H1 (cell line): ENCODE data around the gene CTNNA3. TPM values are rescaled to one million over a fixed set of nuclear protein-coding genes. Genes with fewer than 3 reads are reported as not detected.

Experiments
- EZH2 ChIP-seq: fragments of 200-600 bp; sonication (generic); IDR thresholded peaks from 2 replicates; pipeline ENCODE4 v1.7.1; 2012; ENCODE audit warnings: low read depth, mild to moderate bottlenecking, moderate library complexity, low read length, inconsistent platforms; ENCODE audit not compliant: severe bottlenecking
- HDAC2 ChIP-seq, 2 experiments: fragments of 300-600 bp in 1 of 2; sonication (generic) in 1 of 2; IDR thresholded peaks; 2 replicates each; pipeline ENCODE4 v1.6.1; 2011 to 2012; ENCODE audit warnings: low read depth in 2 of 2, low read length in 2 of 2, mild to moderate bottlenecking in 2 of 2, moderate library complexity in 2 of 2, borderline replicate concordance in 1 of 2, inconsistent platforms in 1 of 2
- JUN ChIP-seq: IDR thresholded peaks from 2 replicates; pipeline ENCODE4 v1.6.1; 2011; ENCODE audit warnings: low read depth, mild to moderate bottlenecking, improper control_type of control experiment, low read length
- KDM1A ChIP-seq: fragments of 200-600, 300-600 bp; sonication (generic); IDR thresholded peaks from 2 replicates; pipeline ENCODE4 v1.7.1; 2016; ENCODE audit warnings: mild to moderate bottlenecking, low read length, borderline replicate concordance
- TAF7 ChIP-seq: optimal IDR thresholded peaks from 2 replicates; pipeline ENCODE3; 2011; ENCODE audit warnings: low read depth, mild to moderate bottlenecking, inconsistent platforms, low read length, moderate library complexity, borderline replicate concordance
- polyA plus RNA-seq, 7 experiments: library from polyadenylated mRNA; depleted of rRNA in 3 of 7; stranded (reverse) in 5 of 7; unstranded in 2 of 7; fragments of >200 nt in 5 of 7; fragments of 200-250 nt in 2 of 7; gene quantifications; 1 replicate in 5 of 7; 2 replicates in 1 of 7; 4 replicates in 1 of 7; pipeline versions ENCODE4 v1.2.1 to v1.2.3, GENCODE V29; 2011 to 2013; ENCODE audit warnings: missing spikeins in 2 of 7, mixed read lengths in 2 of 7
- total RNA-seq: library from RNA; stranded (reverse); fragmentation: NEBNext Ultra II Directional; extraction: Animal tissue kit (Norgen Biotek cat#: 25700); gene quantifications from 2 replicates; pipeline ENCODE4 v1.2.1, GENCODE V29; 2021

CTNNA3 gene
- total and polyA plus RNA-seq, 2 of the 8 experiments (the other 6 are each of a cell fraction or from before 2014, with no cell fraction given) = 1.3 to 1.5 TPM

DNA sequence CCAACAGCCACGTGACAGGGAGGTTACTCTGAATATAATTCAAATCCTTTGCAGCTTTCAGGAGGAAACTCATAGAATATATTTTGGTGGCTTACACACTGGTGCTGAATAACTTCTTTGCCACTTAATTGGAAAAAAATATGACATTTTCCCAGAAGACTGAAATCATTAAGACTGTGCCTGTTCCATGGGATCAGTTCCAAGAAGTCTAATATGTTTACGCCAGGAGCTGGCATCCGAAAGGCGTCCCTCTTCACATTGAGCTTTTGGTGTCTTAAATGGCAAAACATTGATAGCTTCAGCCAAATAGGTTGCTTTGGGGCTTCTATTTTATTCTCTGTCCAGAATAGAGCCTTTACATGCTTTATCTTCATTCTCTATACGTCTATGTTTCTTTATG, 1687.8 kb downstream of the CTNNA3 start (continued):
- TF ChIP-seq HDAC2 (IDR thresholded peaks at IDR 0.05; ENCODE audit: borderline replicate concordance in 1 of 2, low read depth in 2 of 2, low read length in 2 of 2) (no peak), EZH2 (no peak), TAF7 (no peak), KDM1A (no peak), JUN (no peak)
